OCI-M2 (cell line): ENCODE data around the gene PIP5KL1.

Source experiments
- DNase-seq: peaks from one replicate; lab custom pipeline; 2025; ENCODE audit not compliant: unreplicated experiment; lab: John Stamatoyannopoulos, UW

The PIP5KL1 gene

DNA sequence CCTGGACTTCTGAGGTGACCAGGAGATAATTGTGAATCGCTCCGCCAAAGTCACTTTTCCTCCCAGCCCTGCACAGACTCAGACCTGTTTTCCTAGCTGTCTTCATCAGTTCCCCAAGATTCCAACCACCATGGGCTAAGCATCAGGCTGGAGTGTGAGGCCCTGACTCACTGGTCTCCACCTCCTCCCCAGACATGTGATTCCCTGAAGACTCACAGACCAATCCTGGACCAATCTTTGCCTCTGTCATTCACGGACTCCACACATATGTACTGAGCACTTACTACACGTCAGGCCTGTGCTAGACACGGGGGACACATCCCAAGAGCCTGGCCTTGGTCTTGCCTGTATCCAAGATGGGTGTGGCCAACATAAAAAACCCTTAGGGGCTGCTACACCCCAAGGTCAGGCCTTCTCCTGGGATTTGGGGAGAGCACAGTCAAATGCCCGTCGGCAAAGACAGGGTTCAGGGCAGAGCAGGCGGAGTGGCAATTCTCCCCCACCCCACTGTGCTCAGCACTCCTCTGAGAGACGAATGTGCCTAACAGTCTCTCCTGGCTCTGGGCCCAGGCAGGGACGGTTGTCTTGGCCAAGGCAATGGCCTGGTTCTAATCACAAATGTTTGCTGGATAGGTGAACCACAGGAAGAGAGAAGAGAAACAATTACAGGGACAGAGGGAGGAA, 38.3 kb upstream of the PIP5KL1 start:
- no peak for DNase-seq

- DNase-seq: no peak
Measured at GRCh38 chr9:127968042-127968441, 37.5 kb upstream of the PIP5KL1 start.

DNA sequence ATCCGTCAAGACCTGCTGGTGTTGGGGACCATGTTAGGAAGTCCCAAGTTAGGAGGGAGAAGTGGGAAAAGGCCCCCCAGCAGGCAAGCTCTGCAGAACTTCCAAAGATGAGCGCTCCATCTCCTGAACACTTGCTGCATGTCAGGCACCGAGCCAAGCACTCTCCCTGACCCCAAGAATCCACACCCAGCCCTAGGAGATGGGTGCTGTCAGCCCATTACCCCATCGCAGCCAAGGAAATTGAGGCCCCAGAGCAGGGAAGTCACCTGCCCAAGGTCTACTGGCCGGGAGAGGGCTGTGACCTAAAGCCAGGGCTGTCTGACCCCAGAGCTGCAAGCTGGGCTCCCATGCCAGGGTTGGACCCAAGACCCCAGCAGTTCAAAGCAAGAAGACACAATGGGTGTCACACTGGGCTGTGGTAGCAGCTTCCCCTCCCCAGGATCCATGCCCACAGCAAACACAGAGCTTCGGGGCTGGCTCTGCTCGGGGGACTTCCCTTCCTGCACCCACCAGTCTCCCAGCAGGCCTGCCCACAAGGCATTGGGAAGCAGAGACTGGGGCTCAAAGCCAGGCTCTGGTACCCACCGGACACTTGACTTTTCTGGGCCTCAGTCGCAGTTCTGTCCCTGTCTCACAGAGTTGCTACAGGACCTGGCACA, 36.7 kb upstream of the PIP5KL1 start:
- no peak for DNase-seq

DNA sequence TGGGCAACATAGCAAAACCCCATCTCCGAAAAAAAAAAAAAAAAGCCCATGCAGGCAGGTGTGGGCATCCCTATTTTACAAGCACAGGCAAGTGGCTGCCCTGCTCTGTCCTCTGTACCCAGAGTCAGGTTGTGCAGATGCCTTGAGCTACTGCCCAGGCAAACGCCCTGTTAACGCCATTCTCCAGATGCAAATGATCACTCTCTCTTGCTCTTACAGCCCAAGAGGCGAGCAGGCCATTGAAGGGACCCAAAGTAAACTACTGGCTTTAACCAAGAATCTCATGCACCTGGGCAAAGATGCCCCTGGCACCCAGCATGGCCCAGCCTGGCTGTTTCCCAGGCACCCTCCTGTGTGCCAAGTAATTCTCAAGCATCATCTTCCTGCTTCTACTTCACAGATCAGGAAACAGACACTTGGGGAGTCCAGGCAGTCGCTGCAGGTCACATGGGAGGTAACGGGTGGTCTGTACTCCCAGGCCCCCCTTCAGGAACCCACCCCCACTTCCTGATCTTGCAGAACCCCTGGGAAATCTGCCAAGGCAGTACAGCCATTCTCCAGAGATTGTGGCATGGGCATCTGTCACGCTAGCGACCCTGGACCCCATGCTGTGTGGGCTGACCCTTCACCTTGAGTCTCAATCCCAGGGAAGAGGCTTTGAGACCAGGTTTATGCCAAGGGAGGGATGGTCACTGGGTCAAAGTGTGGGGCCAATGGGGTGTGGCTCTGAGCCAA, 36.0 kb upstream of the PIP5KL1 start:
- no peak for DNase-seq

GRCh38 chr9:127965953-127966352, 35.4 kb upstream of the PIP5KL1 start:
- DNase-seq: no peak

GRCh38 chr9:127963359-127964064, 32.9 kb upstream of the PIP5KL1 start:
- no peak for DNase-seq

DNA sequence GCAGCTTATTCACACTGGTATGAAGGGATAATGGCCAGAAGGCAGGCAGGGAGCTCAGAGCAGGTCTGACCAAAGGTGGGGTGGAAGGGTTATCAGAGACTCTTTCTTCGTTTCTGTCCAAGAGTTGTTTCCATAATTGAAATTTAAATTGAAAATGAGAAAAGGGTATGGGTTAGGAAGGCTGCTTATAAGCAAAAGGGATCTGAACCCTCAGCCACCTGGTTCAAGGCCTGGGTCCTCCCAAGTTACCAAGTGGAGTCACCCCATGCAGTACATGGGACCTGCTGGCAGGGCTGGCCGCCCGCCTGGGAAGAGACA, 32.4 kb upstream of the PIP5KL1 start:
- DNase-seq: no peak

GRCh38 chr9:127962278-127962677, 31.7 kb upstream of the PIP5KL1 start:
- DNase-seq: no peak

GRCh38 chr9:127961613-127962155, 31.1 kb upstream of the PIP5KL1 start:
- no peak for DNase-seq

DNA sequence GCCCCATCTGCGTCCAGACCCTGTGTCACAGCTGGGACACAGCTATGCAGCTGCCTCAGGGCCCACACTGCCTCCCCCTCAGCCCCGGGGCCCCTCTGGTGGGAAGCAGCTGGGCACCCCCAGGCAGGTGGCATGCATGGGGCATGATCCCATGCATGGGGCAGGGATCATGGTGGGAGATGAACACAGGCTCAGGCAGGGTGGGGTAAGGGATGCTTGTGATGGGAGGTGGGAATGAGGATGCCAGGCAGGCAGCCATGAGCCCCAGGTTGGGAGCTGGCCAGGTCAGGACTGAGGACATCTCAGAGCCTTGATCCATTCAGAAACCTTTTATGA, 30.5 kb upstream of the PIP5KL1 start:
- DNase-seq: no peak

DNA sequence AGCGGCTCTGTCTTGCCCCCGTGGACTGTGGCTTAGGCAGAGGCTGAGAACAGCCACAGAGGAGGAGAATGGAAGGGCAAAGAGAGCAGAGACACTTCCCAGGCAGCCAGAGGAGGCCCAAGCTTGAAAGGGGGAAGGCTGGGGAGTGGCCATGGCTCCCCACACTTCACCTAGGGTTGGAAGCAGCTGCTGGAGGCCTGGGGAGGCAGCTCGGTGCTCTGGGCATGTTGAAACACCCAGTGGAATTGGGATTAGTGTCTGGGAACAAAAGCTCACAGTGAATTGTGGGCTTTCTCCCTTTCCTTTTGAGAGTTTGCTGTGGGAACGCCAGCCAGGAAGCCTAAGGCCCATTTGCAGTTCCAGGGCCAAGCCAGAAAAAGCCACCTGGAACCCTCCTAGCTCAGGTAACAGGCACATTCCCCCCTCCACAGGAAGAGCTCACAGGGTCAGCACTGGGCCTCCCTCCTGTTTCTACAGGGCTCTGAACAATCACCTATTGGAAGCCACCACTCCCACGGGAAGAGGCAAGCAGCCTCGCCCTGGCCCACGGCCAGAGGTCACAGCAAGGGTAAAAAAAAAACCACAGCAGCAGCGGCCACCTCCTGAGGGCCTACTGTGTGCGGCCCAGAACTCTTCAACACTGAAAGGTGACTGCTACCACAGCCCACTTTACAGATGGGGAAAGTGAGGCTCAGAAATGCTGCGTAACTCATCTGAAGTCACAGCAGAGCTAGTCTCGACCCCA, 30.0 kb upstream of the PIP5KL1 start:
- no peak for DNase-seq

GRCh38 chr9:127959841-127960409, 29.3 kb upstream of the PIP5KL1 start:
- no peak for DNase-seq

GRCh38 chr9:127959398-127959797, 28.8 kb upstream of the PIP5KL1 start:
- no peak for DNase-seq

- no peak for DNase-seq
Measured at GRCh38 chr9:127958728-127959127, 28.2 kb upstream of the PIP5KL1 start.

- no peak for DNase-seq
Measured at GRCh38 chr9:127955294-127956015, 24.9 kb upstream of the PIP5KL1 start.

DNA sequence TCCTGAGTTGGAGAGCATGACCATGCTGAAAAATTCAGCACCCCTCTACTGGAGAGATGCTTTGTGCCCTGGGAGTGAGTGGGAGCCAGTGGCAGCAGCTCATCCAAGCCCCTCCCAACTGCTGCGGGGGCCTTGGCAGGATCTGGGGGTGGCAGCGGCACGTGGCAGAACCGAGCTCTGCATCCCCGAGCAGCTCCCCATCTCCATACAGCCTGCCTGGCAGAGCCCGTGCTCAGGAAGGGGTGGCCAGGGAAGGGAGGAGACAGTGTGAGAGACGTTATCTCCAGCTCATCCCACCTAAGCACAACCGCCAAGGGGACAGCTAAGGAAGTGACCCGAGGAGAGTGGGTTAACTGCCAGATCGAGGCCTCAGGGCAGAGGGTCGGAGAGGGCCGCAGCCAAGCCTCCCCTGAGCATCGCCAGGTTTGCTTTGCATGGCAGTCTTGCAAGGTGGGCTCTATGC, 24.3 kb upstream of the PIP5KL1 start:
- no peak for DNase-seq

GRCh38 chr9:127953768-127954505, 23.4 kb upstream of the PIP5KL1 start:
- no peak for DNase-seq

DNA sequence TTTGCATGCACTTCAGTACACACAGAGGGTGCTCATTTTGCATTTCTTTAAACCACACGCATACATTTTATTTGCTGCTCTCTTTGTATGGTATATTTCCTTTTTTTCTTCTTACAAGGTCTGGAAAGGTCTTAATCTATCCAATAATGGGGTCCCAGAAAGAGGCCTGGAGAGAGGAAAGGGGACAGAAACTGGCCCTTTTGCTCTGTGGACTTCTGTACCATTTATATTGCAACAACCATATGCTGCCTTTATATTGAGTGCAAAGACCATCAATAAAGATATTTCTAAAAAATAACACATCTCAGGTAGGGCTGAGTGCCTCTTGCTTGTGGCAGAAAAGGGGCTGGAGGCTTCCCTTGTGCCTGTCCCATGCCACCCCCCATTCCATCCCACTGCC, 22.6 kb upstream of the PIP5KL1 start:
- DNase-seq: no peak
